HG03565 (cell line): ENCODE measurements around the gene KIAA0232.
"Not testable (repeated sequence)": the region's sequence is repeated elsewhere in the genome, so short reads cannot be mapped to it uniquely, and the experiment has no call there.

Experiments used
- ATAC-seq: cut with Tn5 transposase; IDR thresholded peaks from one replicate; pipeline ENCODE4 v1.9.1; 2021; ENCODE audit warnings: mild to moderate bottlenecking, moderate library complexity; ENCODE audit not compliant: unreplicated experiment

Gene KIAA0232

DNA sequence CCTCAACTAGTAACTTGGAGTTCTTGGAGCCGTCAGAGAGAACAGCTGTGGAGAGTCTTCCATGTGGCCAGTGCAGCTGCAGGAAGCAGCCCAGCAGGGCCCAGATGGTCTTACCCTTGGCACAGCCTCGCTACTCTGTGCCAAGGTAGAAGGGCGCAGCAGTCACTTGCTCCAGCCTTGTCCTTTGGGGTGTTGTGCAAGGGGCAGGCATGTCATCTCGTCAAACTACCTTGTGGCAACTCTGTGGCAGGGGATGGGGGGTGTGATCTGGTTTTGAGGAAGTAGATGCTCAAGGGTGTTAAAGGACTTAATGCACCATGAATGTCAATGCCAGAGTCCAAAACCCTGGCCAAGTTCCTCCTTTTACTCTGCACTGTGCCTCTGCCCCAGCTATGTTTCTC lies 92.9 kb downstream of the KIAA0232 start:
- ATAC-seq, result no peak

DNA sequence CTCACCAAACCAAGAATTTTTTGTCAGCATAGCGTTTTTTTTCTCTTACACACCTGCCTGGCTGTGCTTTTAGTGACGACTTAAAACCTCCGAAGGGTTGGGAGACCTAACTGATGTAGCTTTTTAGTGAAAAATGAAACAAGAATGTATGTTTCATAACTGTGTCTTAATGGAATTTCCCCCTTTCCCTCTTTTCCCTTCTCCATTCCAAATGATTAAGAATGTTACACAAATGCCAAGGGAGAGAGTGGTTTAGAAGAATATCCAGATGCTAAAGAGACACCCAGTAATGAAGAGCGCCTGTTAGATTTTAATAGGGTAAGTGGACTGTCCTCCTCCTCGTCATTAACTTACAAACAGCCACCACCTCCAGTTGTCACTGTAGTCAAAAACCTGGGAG lies 93.9 kb downstream of the KIAA0232 start:
- no peak for ATAC-seq

DNA sequence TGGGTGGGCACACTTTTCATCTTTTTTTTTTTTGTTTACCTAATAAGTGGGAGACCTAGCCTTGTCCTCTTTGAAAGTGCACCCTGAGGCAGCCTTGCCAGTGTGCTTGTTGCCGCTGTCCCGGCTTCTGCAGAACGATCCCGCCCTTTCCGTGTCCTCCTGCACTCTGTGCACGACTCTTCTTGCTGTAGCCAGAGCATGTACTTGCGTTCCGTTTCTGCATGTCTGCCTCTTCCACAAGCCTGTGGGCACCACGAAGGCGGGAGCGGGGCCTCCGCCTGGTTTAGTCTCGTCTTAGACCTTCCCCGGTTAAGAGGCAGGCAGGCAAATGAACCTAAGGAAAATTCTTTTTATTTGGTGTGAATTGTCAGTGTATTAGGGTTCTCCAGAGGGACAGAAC lies 94.5 kb downstream of the KIAA0232 start:
- no peak for ATAC-seq

DNA sequence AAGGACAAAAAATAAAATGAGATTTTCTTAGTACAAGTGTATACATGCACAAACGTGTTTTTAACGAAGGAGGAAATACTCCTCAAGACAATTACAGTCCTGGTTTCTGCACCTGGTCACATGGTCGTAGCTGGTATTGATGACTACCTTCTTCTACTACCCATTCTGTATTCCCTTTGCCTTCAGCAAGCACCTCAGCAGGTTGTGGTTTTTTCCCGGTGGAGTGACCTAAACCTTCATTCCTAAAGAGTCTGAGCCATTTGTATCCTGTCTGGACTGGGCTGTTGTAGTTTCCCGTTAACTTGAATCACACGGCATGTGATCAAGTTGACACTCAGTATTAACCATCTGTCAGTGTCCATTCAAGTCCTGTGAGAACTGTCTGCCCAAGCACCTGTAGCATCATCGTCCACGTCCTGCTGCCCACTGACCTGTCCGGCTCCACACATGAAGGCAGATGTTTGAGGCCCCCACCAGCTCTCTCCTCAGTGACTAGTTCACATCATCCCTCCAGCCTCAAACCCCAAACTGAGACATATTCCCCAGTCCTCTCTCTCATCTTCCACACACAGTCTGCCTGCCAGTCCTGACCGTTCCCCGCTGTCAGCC lies 96.0 kb downstream of the KIAA0232 start:
- ATAC-seq, result no peak

DNA sequence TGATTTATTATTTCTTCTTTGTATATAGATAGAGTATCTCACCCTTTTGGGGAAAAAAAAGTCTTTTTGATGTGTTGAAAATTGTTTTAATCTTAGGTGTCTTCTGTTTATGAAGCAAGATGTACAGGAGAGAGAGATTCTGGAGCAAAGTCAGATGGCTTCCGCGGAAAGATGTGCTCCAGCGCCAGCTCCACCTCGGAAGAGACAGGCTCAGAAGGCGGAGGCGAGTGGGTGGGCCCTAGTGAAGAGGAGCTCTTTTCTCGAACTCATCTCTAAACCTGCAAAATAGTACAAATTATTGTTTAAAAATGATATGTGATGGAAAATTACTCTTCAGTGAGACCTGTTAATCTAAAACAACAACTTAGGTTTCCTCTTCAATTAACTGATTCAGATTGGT lies 98.2 kb downstream of the KIAA0232 start:
- no peak for ATAC-seq

DNA sequence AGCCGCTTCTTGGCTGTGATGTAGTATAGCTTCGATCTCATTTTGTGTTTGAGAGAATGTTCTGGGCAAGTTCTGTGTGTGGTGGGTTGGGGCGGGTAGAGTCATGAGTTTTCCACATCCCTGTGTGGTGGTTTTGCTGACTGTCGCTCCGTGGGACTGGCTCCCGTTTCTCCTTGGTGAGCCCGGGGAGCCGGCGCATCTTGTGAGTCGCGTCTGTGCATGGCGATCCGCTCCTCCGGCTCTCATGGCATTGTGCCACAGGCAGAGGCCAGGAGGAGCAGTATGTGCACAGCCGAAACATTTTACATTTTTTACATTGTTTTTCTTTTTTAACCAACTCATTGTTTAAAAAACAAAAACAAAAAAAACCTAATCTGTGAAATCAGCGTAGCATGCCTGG lies 99.4 kb downstream of the KIAA0232 start:
- ATAC-seq, result no peak

DNA sequence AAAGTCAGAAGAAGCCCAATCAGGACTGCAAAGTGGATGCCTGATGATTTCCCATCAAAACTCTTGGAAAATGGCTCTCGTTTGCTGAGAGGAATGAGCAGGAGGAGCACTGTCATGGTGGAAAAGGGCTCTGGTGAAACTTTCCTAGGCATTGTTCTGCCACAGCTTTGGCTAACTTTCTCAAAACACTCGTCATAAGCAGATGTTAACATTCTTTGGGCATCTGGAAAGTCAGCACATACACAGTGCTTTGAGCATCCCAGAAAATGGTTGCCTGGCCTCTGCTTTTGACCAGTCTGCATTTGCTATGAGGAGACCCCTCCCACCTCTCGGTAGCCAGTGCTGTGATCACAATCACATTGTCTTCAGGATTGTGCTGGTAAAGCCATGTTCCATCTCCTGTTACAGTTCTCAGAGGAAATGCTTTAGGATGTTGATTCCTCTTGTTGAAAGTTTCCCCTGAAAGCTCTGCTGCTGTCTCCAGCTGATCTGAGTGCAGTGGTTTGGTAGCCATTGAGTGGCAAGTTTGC lies 101.9 kb downstream of the KIAA0232 start:
- ATAC-seq, result no peak

DNA sequence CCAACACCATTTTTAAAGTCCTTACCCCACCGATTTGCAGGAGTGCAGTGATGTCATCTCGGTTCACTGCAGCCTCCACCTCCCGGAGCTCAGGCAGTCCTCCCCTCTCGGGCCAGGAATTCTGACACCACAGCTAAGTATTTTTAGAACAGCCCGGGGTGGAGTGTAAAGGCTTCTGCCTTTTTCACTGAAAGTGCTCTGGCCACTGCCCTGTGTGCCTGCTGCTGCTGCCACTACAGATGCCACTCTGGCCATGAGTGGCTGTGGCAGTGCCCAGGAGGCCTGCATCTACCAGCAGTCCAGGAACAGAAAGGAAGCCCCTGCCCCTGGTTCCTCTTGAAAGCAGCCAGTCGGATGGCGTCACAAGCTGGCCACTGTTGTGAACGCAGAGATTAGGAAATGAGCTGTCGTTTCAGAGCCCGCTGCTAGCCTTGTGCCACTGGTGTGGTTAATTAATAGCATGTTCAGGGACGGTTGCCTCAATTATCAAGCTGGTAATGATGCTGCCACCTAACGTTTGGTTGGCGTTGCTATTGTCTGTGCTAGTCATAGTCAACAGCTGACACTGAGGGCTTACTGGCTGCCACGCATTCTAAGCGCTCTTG lies 103.5 kb downstream of the KIAA0232 start:
- no peak for ATAC-seq

DNA sequence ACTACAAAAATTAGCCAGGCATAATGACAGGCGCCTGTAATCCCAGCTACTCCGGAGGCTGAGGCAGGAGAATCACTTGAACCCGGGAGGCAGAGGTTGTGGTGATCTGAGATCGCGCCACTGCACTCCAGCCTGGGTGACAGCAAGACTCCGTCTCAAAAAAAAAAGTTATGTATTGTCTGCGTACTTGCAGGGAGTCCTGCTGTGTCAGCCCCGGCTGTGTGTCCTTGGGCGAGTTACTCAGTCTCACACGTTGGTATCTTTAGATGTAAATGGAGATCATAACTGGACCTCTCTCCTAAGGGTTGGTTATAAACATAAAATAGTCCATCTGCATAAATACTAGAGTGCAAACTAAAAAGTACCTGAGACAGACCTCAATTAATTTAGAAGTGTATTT lies 104.4 kb downstream of the KIAA0232 start:
- ATAC-seq, result no peak

DNA sequence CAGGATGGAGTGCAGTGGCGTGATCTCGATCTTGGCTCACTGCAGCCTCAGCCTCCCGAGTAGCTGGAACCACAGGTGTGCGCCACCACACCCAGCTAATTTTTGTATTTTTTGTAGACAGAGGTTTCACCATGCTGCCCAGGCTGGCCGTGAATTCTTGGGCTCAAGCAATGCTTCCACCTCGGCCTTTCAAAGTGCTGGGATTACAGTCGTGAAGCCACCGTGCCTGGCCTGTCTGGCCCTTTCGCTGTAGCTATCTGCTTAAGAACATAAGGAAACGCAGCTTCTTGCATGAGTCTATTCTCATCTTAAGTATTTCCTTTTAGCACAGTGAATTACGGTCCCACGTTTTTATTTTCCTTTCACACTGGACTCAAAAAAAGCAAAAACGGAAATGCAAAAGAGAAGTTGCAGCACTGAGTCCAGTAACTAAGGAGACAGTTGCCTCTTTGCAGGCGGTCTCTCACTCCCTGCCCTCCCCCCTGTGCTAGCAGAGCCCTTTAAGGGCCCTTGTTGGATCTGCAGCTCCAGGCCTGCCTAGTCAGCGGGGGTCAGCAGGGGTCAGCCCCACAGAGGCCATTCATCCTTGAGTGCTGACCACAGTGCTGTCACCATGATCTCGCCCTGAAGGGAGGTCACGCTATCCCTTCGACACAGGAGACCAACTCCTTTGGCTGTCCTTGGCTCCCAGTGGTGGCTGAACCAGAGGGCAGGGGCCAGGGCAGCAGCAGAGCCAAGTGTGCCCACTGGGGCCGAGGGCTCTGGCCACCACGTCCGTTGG lies 105.3 kb downstream of the KIAA0232 start:
- ATAC-seq, result no peak

DNA sequence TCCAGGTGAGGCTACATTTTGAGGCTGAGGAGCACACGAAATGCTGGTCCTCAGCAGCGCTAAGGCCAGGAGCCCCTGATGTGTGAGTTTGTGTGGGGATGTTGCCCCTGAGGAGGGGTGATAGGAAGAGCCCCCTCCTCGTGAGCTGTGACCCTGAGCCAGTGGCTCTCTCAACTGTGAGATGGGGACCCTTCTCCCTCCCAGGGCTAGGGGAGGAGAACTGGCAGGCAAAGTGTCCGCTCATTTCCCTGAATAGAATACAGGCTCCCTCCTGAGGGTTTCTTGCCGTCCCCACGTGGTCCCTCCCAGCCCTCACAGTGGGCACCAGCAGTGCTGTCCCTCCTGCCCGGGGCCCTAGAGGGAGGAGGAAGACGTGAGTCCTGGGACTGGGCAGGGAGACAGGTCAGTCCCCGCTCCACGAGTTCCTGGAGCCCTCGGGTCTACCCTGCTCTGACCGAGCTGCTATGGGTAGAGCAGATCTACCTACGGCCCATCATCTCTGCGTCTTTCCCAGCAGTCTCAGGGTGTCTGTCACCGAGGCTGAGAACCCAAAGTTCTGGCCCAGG lies 106.1 kb downstream of the KIAA0232 start:
- no peak for ATAC-seq

DNA sequence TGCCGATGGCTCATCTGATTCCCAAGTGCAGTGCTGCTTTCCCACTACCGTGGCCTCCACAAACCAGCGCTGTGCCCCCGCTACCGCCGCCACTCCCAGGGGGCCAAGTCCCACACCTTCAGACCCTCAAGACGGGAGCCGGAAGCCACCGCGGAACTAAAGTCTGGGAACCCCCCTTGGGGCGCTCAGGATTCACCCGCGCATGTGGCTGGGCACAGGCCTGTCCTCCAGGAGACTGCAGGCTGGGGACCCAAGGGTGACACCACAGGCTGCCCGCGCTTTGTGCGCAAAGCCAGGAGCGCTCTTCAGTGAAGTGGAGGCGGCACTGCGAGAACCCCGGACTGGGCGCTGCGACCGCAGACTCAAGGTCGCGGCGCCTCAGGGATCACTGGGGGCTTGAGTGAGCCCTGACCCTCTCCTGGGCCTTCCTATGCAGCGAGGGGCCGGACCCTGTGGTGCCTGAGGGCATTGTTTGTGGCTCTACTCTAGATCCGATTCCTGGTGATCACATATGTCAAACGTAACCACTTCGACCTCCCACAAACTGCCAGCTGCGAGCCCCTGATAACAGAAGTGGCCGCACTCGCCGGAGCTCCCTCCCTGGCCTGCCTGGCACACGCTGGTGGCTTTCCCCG lies 106.7 kb downstream of the KIAA0232 start:
- ATAC-seq, result no peak

DNA sequence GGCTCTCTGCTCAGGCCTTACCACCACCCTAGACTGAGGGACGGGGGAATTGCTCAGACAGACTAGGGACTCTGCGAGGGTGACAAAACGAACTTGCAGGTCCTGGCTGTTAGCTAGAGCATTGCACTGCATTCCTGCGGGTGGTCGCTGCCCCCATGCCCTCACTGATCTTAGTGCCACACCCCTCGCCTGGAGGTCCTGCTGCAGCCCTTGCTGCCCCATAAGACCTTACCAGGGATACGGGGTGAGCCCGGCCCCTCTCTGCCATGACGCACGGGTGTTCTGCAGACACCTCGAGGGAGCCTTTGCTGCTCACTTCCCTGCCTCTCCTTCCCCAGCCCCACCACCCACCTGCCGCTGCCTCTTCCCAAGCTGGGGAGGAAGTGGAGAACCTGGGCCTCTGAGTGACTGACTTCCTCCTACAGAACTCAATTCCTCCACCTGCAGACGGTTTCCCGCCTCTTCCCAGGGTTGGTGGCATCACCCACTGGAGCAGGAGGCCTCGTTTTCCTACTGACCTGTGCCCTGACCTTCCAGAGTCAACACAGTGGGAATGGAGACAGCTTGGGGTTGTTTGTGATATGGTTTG lies 107.3 kb downstream of the KIAA0232 start:
- ATAC-seq, result no peak

DNA sequence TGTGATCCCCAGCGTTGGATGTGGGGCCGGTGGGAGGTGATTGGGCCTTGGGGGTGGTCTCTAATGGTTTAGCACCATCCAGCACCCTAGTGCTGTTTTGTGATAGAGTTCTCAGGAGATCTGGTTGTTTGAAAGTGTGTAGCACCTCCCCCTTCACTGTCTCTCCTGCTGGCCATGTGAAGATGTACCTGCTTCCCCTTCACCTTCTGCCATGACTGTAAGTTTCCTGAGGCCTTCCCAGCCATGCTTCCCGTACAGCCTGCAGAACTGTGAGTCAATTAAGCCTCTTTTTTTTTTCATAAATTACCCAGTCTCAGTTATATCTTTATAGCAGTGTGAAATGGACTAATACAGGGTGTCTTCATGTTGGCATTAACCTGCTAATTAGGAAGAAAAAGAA lies 107.8 kb downstream of the KIAA0232 start:
- ATAC-seq, result no peak

DNA sequence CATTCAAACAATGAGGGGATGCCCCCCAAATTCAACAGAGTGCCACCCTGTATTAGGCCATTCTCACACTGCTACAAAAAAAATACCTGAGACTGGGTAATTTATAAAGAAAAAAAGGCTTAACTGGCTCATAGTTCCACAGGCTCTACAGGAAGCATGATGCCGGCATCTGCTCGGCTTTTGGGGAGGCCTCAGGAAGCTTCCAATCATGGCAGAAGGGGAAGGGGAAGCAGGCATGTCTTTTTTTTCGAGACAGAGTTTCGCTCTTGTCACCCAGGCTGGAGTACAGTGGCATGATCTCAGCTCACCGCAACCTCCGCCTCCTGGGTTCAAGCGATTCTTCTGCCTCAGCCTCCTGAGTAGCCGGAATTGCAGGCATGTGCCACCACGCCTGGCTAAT lies 108.4 kb downstream of the KIAA0232 start:
- not testable (repeated sequence) for ATAC-seq

DNA sequence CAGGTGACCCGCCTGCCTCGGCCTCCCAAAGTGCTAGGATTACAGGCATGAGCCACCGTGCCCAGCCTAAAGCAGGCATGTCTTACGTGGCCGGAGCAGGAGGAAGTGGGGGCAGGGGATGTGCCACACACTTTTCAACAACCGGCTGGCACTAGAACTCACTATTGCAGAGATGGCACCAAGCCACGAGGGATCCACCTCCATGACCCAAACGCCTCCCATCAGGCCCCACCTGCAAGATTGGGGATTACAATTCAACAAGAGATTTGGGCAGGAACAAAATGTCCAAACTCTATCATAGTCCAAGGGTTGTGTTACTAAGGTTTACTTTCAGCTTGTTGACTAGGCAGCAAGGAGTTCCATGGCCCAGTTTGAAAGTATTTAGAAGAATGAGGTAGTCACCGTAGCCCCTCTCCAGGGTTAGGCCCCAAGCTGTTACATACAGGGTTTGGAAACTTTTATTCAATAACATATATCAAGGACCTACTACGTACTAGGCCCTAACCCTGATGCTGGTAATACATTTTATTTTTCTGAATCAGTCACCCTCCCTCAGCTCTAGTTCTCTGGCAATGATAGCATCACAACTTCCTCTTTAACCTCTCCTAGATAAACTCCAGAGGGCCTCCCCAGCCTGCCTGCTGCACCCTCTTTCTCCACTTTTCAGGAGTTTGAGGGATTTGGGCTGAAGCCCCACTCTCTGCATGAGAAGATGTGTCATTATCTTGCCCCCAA lies 109.1 kb downstream of the KIAA0232 start:
- no peak for ATAC-seq

DNA sequence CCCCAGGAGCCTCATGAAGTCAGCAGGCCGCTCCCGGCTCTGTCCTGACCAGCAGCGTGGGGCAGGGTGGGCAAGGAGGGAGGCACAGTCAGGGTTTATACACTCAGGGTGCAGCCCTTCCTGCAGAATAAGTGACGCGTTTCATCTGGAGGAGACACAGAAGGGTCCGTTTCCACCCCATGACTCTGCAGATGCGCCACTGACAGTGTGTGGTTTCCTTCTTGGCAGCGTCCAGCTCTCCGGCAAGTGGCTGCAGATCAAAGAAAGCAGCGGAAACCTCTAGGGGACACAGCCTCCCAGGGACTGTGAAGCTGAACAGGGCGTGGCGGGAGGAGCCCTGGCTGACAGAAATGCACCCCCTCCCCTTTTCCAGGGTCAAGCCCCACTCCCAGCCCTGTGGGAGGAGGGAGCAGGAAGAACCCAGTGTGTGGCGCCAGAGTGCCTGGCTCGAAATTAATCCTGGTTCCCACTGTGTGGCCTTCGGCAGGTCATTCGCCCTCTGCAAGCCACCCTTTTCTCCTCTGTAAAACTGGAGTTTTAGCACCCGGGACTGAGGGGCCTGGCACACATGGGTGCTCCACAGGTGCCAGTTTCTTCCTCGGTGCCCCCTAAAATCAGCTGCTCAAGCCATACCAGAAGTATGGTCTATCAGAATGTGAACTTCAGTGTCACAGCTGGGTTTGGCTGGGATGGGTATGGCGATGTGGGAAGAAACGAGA lies 109.8 kb downstream of the KIAA0232 start:
- ATAC-seq, result no peak

DNA sequence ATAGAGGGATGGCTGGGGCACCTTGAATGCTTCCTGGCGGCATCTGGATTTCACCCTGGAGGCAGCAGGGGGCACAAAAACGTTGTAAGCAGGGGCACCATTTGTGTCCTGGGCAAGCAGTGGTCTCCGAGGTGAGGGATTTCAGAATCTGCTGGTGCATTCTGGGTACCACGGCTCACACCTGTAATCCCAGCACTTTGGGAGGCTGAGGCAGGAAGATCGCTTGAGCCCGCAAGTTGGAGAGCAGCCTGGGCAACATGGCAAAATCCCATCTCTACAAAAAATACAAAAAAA lies 110.3 kb downstream of the KIAA0232 start:
- no peak for ATAC-seq

DNA sequence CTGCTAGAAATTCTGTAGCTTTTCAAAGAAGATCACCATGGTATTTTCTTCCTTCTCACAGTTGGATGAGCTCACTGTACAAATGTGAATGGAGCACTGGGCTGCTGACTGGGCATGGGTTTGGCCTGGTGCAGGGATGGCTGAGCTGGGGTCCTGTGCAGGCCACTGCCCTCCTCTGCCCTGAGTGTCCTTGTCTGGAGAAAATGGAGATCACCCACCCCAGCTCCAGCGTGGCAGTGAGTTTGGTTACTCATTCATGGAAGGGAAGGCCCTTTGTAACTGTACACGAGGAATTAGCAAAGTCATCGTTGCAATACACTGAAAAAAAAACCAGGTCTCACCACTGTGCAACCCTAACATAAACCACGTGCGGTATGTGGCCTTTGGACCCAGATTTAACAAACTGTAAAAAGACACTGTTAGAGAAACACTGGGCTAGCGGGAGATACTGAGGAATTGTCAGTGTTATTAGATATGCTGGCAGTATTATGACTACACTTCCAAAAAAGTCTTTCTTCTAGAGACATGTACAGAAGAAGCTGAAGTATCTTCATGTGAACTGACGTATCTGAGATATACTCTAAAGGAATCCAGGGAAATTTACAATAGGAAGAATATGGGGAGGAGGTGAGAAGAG lies 111.0 kb downstream of the KIAA0232 start:
- no peak for ATAC-seq
